Measurements from ENCODE around the gene GNRH2. TPM values are rescaled to one million over a fixed set of nuclear protein-coding genes. Genes with fewer than 3 reads are reported as not detected.
"Not testable (repeated sequence)": the region's sequence is repeated elsewhere in the genome, so short reads cannot be mapped to it uniquely, and the experiment has no call there.

GNRH2 gene
- polyA plus RNA-seq, 5 donors: 0.31 to 0.63 (median 0.50) TPM

DNA sequence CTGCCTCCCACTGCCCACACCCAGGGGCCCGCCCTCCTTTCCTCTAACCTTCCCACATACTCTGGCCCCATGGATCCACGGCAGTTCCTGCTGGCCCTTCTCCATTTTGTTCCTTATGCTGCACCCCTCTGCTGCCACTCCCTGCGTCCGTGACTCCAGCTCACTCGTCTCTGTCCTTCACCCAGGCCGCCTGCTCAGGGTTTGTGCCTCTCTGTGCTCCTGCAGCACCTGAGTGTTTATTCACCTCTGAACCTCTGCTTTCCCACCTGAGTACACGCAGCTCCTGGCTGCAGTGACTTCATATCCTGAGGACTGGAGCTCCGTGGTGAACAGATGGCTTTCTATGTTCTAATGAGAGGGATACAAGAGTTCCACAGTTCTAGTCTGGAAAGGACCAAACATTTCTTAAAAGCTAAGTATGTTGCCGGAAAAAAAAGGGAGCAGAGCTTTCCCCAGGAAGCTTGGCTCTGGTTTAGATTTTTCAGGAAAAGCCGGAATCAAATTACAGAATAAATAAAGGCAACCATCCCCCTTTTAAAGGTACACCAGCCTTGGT, 1.5 kb upstream of the GNRH2 start:
- peak; percentile 32 to 34 for DNase-seq

DNA sequence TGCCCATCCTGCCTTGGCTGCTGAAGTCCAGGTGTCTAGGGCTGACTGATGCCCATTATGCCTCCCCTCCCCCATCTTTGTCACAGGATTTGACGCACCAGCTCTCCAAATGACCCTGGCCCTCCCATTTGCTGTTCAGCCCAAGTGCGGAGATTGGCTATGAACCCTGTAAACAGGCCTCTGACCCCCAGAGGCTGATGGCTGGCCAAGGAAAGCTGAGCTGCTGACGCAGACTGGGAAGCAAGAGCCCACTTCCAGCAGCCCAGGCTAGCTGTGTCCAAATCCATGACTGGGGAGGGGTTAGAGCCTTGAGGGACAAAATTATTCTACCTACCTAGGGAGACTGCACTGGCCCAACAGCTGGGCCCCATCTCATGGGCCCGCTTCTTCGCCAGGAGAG, 797 bp upstream of the GNRH2 start:
- peak; percentile 40 to 46 for DNase-seq

- DNase-seq: no peak
Measured at GRCh38 chr20:3044336-3044965, 1.0 kb downstream of the GNRH2 start.

- no peak for DNase-seq
Measured at GRCh38 chr20:3045042-3045815, 1.8 kb downstream of the GNRH2 start.

GRCh38 chr20:3045816-3046676, 2.6 kb downstream of the GNRH2 start, which contains the start of gene MRPS26:
Gene MRPS26 (plus strand): TSS chr20:3046052. CDS start chr20:3046069, 17 bp downstream.
- DNase-seq: peak; percentile 88 to 93

DNA sequence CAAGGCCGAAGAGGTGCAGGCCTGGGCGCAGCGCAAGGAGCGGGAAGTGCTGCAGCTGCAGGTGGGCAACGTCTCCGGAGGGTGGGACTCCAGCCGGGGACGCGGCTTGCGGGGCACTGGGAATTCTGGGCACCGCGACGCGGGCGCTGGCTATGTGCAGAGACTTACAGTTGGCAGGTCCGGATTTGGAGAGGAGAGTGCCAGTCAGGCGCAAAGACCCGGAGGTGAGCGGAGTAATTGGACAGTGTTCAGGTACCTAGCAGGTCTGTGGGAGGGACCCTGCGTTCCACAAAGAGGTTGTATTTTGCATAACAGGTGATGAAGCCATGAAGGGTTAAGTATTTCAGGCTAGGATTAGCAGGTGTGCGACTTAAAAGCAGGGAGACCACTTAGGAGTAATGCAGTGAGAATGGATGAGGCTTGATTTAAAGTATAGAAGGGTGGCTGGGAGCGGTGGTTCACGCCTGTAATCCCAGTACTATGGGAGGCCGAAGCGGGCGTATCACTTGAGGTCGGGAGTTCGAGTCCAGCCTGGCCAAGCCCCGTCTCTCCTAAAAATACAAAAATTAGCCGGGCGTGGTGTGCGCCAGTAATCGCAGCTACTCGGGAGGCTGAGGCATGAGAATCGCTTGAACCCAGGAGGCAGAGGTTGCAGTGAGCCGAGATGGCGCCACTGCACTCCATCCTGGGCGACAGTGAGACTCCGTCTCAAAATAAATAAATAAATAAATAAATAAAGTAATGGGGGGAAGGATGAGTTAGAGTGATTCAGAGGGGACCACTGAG, 3.4 kb downstream of the GNRH2 start:
- peak in 1 of 2 donors; percentile 23 for DNase-seq

DNA sequence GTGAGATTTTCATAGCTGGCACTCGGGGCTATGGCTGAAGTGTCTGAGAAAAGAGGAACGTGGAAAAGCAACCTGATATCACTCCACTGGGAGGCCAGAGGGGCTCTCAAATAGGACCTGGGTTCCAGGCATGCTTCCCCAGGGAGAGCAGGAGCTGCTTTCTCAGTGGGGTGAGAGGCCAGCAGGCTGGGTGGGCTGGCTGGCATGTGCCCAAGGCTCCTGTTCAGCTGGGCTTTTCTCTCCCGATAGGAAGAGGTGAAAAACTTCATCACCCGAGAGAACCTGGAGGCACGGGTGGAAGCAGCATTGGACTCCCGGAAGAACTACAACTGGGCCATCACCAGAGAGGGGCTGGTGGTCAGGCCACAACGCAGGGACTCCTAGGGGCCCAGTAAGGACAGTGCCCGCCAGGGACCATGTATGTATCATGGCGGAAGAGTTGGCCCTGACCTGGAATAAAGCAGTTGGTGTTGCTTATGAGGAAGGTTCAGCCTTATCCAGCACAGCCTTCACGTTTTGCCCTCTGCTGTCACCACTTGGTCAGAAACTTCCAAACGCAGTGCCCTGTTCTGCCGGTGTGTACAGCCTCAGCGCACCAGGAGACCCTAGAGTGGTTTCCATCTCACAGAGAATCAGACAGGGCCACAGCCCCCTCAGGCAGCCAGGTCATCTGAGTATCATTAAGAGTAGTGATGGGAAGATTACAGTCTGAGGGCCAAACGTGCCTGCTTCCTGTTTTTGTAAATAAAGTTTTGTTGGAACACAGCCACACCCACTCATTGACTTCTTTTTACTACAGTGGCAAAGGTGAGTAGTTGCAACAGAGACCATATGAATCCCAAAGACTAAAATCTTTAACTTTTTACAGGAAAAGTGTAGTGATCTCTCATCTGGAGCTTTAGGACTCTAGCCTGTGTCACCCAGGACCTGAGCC, 4.3 kb downstream of the GNRH2 start:
- no peak for DNase-seq

- no peak for DNase-seq
Measured at GRCh38 chr20:3051385-3052019, 8.1 kb downstream of the GNRH2 start.

DNA sequence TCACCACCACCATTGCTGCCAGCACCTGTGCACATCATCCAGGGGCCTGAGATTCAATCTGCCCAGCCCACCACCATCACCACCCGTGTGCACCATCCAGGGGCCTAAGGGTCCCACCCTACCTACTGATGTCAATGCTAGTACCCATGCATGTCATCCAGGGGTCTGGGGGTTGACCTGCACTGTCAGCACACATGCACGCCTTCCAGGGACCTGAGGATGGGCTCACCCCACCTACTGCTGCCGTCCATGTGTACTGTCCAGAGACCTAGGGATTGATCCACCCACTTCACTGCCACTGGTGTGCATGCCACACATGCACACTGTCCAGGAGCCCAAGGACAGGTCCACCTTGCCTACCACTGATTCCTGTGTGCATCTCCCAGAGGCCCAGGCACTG, 16.1 kb downstream of the GNRH2 start:
- no peak for DNase-seq

DNA sequence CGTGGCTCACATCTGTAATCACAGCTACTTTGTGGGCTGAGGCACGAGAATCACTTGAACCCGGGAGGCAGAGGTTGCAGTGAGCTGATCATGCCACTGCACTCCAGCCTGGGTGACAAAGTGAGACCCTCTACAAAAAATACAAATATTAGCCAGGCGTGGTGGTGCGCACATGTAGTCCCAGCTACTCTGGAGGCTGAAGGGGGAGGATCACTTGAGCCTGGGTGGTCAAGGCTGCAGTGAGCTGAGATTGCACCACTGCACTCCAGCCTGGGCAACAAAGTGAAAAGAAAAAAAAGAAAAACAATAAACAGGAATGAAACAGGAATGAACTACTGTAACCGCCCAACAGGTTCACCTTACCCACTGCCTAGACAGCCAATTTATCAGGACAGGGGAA, 20.7 kb downstream of the GNRH2 start:
- DNase-seq: not testable (repeated sequence)

DNA sequence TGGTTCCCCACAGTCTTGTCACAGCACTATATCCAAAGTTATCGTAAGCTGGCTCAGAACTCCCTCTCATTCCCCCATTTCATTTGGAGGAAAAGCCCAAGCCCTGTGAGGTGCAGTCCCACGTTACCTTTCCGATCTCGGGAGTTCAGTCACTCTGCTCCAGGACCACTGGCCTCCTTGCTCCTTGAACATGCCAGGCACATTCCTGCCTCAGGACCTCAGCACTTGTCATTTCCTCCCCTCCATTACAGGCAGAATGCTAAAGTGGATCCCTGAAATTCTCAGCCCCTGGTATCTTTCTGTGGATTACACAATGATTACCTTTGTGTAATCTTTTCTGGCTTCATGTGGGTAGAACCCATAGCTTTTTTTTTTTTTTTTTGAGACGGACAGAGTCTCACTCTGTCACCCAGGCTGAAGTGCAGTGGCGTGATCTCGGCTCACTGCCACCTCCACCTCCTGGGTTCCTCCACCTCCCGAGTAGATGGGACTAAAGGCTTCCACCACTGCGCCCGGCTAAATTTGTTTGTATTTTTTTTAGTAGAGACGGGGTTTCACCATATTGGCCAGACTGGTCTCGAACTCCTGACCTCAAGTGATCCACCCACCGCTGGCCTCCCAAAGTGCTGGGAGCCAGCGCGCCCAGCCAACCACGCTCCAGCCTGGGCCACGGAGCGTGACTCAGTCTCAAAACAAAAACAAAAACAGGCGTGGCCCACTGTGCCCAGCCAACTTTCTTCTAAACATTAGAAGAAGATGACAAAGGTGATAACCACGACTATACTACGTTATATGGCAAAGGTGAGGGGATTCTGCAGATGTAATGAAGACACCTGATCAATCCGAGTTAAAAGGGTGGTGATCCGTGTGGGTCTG, 24.0 kb downstream of the GNRH2 start:
- no peak for DNase-seq

- no peak for DNase-seq
Measured at GRCh38 chr20:3068075-3068474, 24.7 kb downstream of the GNRH2 start.

DNA sequence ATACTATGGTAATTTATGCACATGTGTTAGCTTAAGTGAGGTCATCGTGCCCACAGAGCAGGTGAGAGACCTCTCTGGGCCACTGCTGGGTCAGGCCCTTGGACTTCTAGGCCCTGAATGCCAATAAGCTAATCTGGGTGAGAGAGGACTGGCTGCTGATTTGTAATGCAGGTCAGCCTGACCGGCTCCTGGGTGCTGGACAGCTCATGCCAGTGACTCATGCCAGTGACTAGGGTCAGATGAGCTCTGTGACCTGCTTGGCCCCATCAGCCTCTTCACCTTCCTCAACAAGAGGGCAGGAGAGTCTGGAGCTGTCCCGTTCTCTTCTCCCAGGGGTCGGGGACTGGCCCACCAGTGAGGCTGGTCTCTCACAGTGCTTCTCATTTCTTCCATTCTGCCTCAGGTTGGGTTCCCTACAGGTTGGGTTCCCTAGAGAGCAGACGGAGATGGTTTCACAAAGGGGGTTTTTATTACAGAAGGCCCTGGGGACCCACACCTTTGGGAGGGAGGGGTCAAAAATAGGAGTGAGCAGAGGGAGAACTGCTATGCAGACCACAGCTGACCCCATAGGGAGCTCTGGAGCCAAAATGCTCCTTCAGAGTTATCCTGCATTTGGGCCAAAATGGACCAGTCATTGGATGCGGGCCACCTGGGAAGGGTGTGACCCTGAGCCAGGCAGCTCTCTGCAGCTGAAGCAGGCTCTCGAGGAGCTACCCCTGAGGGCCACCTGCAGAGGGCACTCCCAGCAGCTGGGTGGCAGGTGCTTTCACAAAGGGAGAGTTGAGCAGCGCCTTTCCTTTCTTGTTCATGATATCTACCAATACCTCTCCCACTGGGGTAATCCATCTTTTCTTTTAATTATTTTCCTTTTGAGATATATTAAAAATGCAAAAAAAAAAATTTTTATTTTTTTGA, 25.8 kb downstream of the GNRH2 start:
- no peak for DNase-seq

DNA sequence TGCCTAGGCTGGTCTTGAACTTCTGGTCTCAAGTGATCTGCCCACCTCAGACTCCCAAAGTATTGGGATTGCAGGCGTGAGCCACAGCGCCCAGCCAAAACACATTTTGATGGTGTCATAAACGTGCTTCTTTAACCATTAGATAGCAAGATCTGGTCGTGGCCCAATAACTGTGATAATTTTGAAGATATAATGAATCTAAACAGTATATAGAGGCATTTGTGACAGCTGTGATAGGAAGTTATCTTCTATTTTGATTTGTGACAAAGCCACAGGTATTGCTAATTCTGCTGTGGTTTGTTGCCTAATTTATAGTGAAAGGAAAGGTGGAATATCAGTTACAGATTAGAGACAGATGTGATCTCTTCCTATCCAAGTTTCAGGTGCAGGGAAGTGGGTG, 27.3 kb downstream of the GNRH2 start:
- DNase-seq: no peak

DNA sequence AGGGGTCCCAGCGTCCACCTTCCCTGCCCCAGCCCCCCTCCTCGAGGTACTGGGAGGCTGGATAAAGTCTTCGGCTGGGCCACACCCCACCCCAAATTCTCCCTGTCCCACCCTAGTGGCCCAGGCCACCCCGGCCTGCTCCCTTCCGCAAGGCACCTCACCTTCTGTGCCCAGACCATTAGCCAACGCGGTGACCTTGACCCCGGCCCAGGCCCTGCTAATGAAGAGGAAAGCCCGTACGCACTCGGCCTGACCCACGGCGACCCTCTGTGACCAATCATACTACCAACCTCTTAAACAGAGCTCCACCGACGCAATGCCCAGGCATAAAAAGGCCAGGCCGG, 27.8 kb downstream of the GNRH2 start:
- DNase-seq: no peak

DNA sequence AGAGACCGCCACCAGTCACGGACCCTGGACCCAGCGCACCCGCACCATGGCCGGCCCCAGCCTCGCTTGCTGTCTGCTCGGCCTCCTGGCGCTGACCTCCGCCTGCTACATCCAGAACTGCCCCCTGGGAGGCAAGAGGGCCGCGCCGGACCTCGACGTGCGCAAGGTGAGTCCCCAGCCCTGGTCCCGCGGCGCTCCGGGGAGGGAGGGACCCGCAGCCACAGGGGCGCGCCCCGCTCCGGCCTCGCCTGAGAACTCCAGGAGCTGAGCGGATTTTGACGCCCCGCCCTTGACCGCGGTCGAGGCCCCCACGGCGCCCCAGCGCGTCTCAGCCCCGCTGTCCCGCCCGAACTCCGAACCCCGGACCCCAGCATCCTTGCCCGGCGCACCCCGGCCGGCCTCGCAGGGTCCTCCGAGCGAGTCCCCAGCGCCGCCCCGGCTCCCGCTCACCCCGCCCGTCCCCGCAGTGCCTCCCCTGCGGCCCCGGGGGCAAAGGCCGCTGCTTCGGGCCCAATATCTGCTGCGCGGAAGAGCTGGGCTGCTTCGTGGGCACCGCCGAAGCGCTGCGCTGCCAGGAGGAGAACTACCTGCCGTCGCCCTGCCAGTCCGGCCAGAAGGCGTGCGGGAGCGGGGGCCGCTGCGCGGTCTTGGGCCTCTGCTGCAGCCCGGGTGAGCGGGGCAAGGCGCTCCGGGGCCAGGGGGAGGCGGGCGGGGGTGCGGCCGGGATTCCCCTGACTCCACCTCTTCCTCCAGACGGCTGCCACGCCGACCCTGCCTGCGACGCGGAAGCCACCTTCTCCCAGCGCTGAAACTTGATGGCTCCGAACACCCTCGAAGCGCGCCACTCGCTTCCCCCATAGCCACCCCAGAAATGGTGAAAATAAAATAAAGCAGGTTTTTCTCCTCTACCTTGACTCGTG, 28.4 kb downstream of the GNRH2 start, which contains the start of gene OXT:
Gene OXT, plus strand, starts transcription at position 11 of the 920 bp plus-strand sequence. Its CDS starts 36 bp downstream, at position 47.
- no peak for DNase-seq

Measured in right lung (tissue), 5 donors.